Body of pancreas (tissue), 4 donors: ENCODE results near the gene MLKL.

Source experiments
- POLR2A ChIP-seq, 3 donors: fragments of 450-650 bp; IDR thresholded peaks; one replicate each; pipeline ENCODE4 v1.6.1; 2016; ENCODE audit warnings: antibody characterized with exemption in 3 of 3, mild to moderate bottlenecking in 2 of 3
- TF ChIP-seq, protein P1 (sequence below), 7 experiments: fragments of 450-650 bp in 4 of 7; fragments of 200-600 bp in 3 of 7; sonication (generic) in 3 of 7; IDR thresholded peaks; one replicate each; pipeline ENCODE4 v1.5.1; 2016 to 2019; ENCODE audit warnings: antibody characterized with exemption in 7 of 7

DNA sequence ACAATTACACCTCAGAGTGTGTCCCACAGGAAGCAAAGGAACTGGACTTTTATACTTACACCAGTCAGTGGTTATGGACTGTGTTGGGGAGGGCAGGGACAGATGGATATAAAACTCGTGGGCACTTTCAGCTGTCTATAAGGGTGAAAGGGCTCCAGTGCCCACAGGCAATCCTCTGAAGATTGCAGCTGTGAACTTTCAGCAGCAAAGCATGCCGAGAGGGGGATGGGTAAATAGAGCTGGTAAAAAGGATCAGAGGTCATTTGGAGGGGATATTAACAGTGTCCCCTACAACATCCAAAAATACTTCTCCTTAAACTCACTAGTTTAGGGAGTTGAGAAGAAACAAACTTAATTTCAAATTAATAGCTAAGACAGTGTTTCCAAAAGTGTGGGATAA lies 20.7 kb downstream of the MLKL start:
- TF ChIP-seq, protein P1, sequence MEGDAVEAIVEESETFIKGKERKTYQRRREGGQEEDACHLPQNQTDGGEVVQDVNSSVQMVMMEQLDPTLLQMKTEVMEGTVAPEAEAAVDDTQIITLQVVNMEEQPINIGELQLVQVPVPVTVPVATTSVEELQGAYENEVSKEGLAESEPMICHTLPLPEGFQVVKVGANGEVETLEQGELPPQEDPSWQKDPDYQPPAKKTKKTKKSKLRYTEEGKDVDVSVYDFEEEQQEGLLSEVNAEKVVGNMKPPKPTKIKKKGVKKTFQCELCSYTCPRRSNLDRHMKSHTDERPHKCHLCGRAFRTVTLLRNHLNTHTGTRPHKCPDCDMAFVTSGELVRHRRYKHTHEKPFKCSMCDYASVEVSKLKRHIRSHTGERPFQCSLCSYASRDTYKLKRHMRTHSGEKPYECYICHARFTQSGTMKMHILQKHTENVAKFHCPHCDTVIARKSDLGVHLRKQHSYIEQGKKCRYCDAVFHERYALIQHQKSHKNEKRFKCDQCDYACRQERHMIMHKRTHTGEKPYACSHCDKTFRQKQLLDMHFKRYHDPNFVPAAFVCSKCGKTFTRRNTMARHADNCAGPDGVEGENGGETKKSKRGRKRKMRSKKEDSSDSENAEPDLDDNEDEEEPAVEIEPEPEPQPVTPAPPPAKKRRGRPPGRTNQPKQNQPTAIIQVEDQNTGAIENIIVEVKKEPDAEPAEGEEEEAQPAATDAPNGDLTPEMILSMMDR (IDR thresholded peaks at IDR 0.05) = no peak
- TF ChIP-seq POLR2A (IDR thresholded peaks at IDR 0.05) = no peak
